ENCODE measurements around the gene PFKFB4. TPM values are rescaled to one million over a fixed set of nuclear protein-coding genes. Genes with fewer than 3 reads are reported as not detected.
A peak's percentile ranks its signal among the peaks of the same experiment; 100 is the strongest.

Gene PFKFB4
- total RNA-seq, 2 donors from 2014 or later = 0.59 to 1.2 TPM

DNA sequence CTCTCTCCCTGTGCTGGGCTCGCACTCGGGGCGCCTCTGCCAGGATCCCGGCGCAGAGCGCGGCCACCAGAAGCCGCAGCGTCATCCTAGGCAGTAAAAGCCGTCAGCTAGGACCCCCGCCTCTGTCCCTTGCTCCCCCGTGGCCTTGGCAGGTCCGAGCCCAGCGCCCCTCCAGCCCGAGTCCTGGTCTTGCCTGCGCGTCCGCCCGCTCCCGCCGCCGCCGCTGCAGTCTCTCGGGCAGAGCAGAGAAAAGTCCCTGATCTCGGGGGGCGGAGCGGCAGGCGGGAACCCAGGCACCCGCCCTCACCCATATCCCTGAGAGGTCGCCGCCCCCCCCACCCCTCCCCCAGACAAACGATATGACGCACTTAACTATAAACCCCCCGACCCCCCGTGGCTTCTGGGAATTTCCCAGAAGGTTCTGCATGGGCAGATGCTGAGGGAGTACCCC lies 38.5 kb upstream of the PFKFB4 start, which contains the start of gene COL7A1:
COL7A1 (minus strand) TSS at position 255 of the 451 bp plus-strand sequence; CDS start at position 85, 170 bp downstream.
- Histone ChIP-seq H3K27me3 (no peaks in the 10 kb centered on the region), H3K4me1 (peaks cover 0 to 59% of the 10 kb centered on the region in 2 donors), H3K9me3 (no peaks in the 10 kb centered on the region), H3K36me3 (peaks cover 21% of the 10 kb centered on the region), H3K4me3 (peak within 1 kb of the TSS; percentile 16 to 46), H3K27ac (peak within 1 kb of the TSS; percentile 86 to 95)
- TF ChIP-seq, protein P1, sequence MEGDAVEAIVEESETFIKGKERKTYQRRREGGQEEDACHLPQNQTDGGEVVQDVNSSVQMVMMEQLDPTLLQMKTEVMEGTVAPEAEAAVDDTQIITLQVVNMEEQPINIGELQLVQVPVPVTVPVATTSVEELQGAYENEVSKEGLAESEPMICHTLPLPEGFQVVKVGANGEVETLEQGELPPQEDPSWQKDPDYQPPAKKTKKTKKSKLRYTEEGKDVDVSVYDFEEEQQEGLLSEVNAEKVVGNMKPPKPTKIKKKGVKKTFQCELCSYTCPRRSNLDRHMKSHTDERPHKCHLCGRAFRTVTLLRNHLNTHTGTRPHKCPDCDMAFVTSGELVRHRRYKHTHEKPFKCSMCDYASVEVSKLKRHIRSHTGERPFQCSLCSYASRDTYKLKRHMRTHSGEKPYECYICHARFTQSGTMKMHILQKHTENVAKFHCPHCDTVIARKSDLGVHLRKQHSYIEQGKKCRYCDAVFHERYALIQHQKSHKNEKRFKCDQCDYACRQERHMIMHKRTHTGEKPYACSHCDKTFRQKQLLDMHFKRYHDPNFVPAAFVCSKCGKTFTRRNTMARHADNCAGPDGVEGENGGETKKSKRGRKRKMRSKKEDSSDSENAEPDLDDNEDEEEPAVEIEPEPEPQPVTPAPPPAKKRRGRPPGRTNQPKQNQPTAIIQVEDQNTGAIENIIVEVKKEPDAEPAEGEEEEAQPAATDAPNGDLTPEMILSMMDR (IDR thresholded peaks at IDR 0.05) = no peak
- DNase-seq (ENCODE audit: low spot score) = no peak

DNA sequence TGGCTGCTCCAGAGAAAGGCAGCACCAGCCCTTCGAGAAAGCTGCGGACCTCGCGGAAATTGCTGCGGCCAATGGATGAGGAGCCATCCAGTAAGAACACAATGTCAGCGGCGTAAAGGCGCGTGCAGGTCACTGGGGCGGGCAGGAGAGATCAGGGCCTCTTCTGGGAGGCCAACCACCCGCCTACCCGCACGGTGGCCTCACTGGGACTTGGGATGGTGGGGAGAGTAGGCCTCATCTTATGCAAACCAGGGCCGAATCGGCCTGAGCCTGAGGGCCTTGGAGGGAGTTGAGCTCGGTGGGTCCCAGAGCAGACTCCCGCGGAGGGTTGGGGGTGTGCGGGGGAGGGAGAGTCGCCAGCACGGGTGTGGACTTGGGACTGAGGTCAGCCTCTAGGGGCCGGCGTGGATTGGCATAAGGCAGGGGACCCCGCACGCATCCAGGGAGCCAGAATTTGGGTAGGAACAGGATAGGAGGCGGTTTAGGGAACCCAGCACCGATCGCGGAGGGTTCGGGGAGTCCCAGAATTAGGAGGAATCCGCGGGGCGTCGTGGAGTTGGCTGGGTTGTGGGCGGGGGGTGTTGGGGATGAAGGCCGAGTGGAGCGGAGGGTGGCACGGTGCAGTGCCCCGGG lies 37.9 kb upstream of the PFKFB4 start:
- Histone ChIP-seq H3K27me3 (no peaks in the 10 kb centered on the region), H3K36me3 (peaks cover 15% of the 10 kb centered on the region), H3K9me3 (no peaks in the 10 kb centered on the region), H3K4me3 (peak overlapping the region; percentile 16 to 46), H3K27ac (peak overlapping the region in 1 of 2 donors; percentile 35), H3K4me1 (peaks cover 0 to 53% of the 10 kb centered on the region in 2 donors)
- TF ChIP-seq, protein P1 (IDR thresholded peaks at IDR 0.05) = no peak
- no peak for DNase-seq (ENCODE audit: low spot score)

GRCh38 chr3:48593337-48593736 lies 36.7 kb upstream of the PFKFB4 start:
- Histone ChIP-seq H3K9me3 (no peaks in the 10 kb centered on the region), H3K4me1 (peaks cover 0 to 41% of the 10 kb centered on the region in 2 donors), H3K4me3 (no peak overlapping the region), H3K27ac (no peak overlapping the region), H3K27me3 (no peaks in the 10 kb centered on the region), H3K36me3 (peaks cover 6% of the 10 kb centered on the region)
- TF ChIP-seq, protein P1 (IDR thresholded peaks at IDR 0.05) = no peak
- DNase-seq (ENCODE audit: low spot score) = no peak

GRCh38 chr3:48592519-48593087 lies 36.0 kb upstream of the PFKFB4 start:
- no peak for DNase-seq (ENCODE audit: low spot score)
- H3K4me1 ChIP-seq = peaks cover 0 to 34% of the 10 kb centered on the region in 2 donors
- peaks cover 2% of the 10 kb centered on the region for H3K36me3 ChIP-seq
- no peaks in the 10 kb centered on the region for H3K27me3 ChIP-seq
- H3K9me3 ChIP-seq = no peaks in the 10 kb centered on the region
- TF ChIP-seq, protein P1 (IDR thresholded peaks at IDR 0.05) = no peak
- no peak overlapping the region for H3K4me3 ChIP-seq
- H3K27ac ChIP-seq = no peak overlapping the region

DNA sequence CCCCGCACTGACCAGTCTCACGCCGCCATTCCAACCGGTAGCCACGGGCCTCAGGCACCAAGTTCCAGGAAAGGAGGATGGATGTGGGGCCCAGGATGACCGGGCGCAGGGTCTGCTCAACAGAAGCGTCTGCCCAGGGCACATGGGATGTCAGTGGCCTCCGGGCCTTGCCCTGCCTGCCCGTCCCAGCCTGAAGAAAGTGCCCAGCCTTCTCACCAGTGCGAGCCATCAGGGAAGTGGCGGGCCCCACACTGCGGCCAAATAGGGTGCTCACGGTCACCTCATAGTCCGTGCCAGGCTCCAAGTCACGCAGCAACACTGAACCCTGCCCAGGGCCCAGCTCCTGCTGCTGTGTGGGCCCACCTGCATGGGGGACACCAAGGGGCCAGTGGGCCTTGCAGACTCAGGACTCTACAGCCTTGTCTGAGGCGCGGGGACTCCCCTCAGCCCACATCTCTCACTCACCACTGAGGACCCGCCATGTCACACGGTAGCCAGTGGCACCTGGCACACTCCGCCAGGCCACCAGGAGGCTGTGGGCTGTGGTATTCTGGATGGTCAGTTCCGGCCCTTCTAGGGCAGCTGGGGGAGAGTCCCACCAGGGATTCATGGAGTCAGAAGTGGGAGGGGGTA lies 35.4 kb upstream of the PFKFB4 start:
- Histone ChIP-seq H3K27me3 (no peaks in the 10 kb centered on the region), H3K4me3 (no peak overlapping the region), H3K36me3 (no peaks in the 10 kb centered on the region), H3K9me3 (no peaks in the 10 kb centered on the region), H3K27ac (no peak overlapping the region), H3K4me1 (peaks cover 0 to 28% of the 10 kb centered on the region in 2 donors)
- DNase-seq (ENCODE audit: low spot score) = no peak
- TF ChIP-seq, protein P1 (IDR thresholded peaks at IDR 0.05) = no peak
